SU-DHL-6 (cell line): Measurements from ENCODE around the gene CEP126.

ENCODE experiments used
- H2AFZ ChIP-seq: fragments of 200-600 bp; sonication (generic); 2 replicates; pipeline ENCODE4 v1.6.1; 2014; ENCODE audit warnings: low read depth, mild to moderate bottlenecking, moderate library complexity, mixed read lengths, antibody characterized with exemption, low read length; ENCODE audit not compliant: severe bottlenecking
- H3F3A ChIP-seq: fragments of 200-600 bp; shearing (Covaris generic); 2 replicates; pipeline ENCODE4 v1.6.0; 2016; ENCODE audit warnings: antibody characterized with exemption, mild to moderate bottlenecking; ENCODE audit not compliant: insufficient read depth
- H3K27ac ChIP-seq: fragments of 200-600 bp; sonication (generic); 2 replicates; pipeline ENCODE4 v1.5.1; 2016; ENCODE audit warnings: low read depth, mild to moderate bottlenecking, low read length, moderate library complexity, mixed read lengths
- H3K27me3 ChIP-seq: fragments of 200-600 bp; sonication (generic), shearing (Covaris generic); 2 replicates; pipeline ENCODE4 v1.6.0; 2014; ENCODE audit warnings: mild to moderate bottlenecking, low read length
- H3K36me3 ChIP-seq: fragments of 200-600 bp; sonication (generic); 2 replicates; pipeline ENCODE4 v1.6.1; 2014; ENCODE audit warnings: mild to moderate bottlenecking, low read length, mixed read lengths
- H3K4me2 ChIP-seq: fragments of 300-600, 200-600 bp; shearing (Covaris generic), sonication (generic); 2 replicates; pipeline ENCODE4 v1.6.0; 2014; ENCODE audit warnings: low read length, low read depth, mild to moderate bottlenecking; ENCODE audit not compliant: poor library complexity, severe bottlenecking
- H3K4me3 ChIP-seq: fragments of 200-600 bp; sonication (generic); 2 replicates; pipeline ENCODE4 v1.5.1; 2014; ENCODE audit warnings: antibody characterized with exemption, low read length, mild to moderate bottlenecking, mixed read lengths; ENCODE audit not compliant: insufficient read depth, poor library complexity, severe bottlenecking
- H3K79me2 ChIP-seq: fragments of 200-600 bp; sonication (generic); 2 replicates; pipeline ENCODE4 v1.6.1; 2014; ENCODE audit warnings: mild to moderate bottlenecking, low read length, moderate library complexity; ENCODE audit not compliant: insufficient read depth
- H3K9ac ChIP-seq: fragments of 200-600 bp; sonication (generic); 2 replicates; pipeline ENCODE4 v1.7.0; 2014; ENCODE audit warnings: mild to moderate bottlenecking, low read length
- H3K9me2 ChIP-seq: fragments of 200-600 bp; sonication (generic); replicated peaks from 2 replicates; pipeline ENCODE4 v1.6.1; 2014; ENCODE audit warnings: low read length; ENCODE audit not compliant: insufficient read depth
- H3K9me3 ChIP-seq: fragments of 200-600 bp; sonication (generic); 2 replicates; pipeline ENCODE4 v1.6.1; 2014; ENCODE audit warnings: low read length, mixed read lengths; ENCODE audit not compliant: insufficient read depth
- H4K20me1 ChIP-seq: fragments of 200-600 bp; sonication (generic); 2 replicates; pipeline ENCODE4 v1.6.1; 2014; ENCODE audit warnings: low read depth, mild to moderate bottlenecking, antibody characterized with exemption, low read length, moderate library complexity, mixed read lengths
- EZH2phosphoT487 ChIP-seq: fragments of 200-600 bp; sonication (generic), shearing (Covaris generic); conservative IDR thresholded peaks from 2 replicates; pipeline ENCODE4 v1.6.1; 2018; ENCODE audit warnings: mild to moderate bottlenecking, antibody characterized with exemption, low read length, moderate library complexity, mixed read lengths
- TF ChIP-seq, protein P1 (sequence below): fragments of 200-600 bp; sonication (generic); IDR thresholded peaks from one replicate; pipeline ENCODE4 v1.5.1; 2017; ENCODE audit warnings: antibody characterized with exemption, mild to moderate bottlenecking, low read length, moderate library complexity; ENCODE audit not compliant: insufficient read depth, poor library complexity, severe bottlenecking

CEP126 gene, protein sequence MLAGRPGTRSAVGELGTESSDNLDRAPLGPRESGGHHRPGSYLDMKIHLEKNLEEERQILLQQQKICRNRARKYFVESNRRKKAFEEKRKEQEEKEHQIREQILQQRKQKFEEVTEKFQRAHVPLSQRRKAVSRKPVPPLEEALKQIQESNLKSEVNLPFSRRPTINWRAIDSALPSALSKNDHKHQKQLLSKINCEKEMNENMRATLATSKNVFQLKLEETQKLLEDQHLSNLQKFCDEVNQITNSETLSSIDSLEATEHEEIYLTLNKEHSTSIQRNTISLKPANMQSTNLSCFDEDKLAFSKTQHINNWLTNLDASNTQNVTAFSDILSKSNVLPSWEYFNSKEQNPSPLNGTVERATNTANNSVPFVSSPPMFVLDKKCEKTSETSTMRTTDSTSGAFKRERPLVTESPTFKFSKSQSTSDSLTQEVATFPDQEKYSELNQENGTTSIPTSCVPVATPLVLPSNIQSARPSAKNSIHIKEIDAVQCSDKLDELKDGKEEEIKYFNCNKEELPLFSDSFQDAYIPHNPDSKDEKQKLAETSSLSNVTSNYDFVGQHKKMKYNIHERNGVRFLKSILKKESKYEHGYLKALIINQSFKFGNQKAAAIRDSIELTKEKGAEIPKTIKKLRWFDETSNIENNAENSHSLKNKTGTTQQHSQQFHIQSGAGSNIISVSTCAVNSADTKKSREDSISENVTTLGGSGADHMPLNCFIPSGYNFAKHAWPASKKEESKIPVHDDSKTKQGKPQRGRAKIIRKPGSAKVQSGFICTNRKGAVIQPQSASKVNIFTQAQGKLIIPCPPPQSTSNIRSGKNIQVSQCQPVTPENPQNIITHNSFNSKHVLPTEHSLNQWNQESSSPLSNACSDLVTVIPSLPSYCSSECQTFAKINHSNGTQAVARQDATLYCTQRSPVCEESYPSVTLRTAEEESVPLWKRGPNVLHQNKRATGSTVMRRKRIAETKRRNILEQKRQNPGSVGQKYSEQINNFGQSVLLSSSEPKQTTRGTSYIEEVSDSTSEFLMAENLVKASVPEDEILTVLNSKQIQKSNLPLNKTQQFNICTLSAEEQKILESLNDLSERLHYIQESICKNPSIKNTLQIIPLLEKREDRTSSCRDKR

DNA sequence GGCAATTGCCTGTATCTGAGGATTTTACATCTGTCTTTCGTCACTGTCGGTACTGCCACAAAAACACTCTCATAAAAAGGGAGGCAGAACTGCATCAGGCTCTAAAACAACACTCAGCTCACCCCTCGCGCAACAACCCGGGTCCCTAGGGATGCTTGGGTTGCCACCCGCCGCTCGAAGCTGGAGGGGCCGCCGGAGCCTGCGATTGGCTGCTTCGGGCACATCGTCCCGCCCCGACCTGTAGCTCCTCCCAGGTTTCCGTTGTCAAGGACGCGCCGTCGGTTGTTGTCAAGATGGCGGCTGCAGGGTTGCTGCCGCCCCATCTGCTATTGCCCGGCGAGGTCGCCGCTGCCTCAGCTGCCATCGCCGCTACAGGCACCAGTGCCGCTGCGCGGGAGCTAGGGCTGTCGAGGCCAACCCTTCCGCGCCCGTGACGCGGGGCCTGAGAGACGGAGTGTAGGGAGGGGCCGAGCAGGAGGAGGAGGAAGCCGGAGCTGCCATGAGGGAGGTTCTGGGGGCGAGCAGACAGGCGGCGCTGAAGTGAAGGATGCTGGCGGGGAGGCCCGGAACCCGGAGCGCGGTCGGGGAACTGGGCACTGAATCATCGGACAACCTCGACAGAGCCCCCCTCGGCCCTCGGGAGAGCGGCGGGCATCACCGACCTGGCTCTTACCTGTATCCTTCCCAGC is at the start of gene CEP126:
Gene CEP126, plus strand, starts transcription at position 273 of the 689 bp plus-strand sequence. Its CDS starts 275 bp downstream, at position 548.
- Histone ChIP-seq H3K9me3 (no peaks in the 10 kb centered on the region), H2AFZ (peak within 1 kb of the TSS; percentile 57), H3F3A (peaks cover 5% of the 10 kb centered on the region; the same call in 1 of the 2 replicates), H3K27me3 (no peaks in the 10 kb centered on the region), H3K4me2 (peak within 1 kb of the TSS; percentile 50), H3K27ac (no peak within 1 kb of the TSS), H3K4me3 (peak within 1 kb of the TSS; percentile 53), H3K36me3 (no peaks in the 10 kb centered on the region), H3K79me2 (no peaks in the 10 kb centered on the region), H4K20me1 (no peaks in the 10 kb centered on the region), H3K9ac (peak within 1 kb of the TSS; percentile 32), H3K9me2 (no peaks in the 10 kb centered on the region)
- TF ChIP-seq, protein P1, sequence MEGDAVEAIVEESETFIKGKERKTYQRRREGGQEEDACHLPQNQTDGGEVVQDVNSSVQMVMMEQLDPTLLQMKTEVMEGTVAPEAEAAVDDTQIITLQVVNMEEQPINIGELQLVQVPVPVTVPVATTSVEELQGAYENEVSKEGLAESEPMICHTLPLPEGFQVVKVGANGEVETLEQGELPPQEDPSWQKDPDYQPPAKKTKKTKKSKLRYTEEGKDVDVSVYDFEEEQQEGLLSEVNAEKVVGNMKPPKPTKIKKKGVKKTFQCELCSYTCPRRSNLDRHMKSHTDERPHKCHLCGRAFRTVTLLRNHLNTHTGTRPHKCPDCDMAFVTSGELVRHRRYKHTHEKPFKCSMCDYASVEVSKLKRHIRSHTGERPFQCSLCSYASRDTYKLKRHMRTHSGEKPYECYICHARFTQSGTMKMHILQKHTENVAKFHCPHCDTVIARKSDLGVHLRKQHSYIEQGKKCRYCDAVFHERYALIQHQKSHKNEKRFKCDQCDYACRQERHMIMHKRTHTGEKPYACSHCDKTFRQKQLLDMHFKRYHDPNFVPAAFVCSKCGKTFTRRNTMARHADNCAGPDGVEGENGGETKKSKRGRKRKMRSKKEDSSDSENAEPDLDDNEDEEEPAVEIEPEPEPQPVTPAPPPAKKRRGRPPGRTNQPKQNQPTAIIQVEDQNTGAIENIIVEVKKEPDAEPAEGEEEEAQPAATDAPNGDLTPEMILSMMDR, result no peak
- TF ChIP-seq EZH2phosphoT487, result no peak

DNA sequence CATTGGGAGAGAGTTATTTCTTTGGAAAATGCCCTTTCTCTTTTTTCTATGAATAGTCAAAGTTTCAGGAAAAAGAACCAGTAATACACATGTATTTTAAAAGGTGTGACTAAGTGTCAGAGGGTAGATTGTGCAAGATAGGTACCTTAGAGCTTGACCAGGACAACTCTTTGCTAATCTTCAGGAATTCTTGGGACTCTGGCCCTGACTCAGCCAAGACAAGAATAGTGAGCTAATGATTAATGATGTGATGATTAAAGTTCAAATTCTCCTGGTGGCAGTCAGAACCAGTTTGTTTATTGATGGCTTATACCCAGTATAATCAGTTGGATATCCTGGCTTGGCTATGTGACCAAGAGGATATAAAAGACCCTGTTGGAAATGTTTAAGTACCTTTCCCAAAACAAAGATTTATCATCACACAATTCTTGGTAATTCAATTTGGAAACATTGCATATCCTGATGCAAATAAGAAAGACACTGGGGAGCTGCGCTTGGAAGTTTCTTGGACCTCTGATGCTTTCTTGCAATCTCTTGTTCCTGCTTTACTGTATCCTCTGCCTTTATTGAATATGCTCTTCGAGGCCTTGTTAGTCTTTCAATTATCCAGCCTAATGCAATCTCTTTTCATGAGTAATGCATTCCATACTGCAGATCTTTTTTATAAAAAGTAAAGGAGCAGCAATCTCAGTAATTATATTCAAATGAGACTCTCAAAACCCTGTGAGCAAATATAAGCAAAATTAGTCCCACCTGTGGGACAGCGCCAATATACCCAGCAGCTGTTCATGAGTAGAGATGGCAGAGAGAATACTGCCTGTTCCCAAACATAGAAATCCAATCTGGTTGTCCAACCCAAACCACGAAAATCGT is 48.0 kb upstream of the CEP126 start:
- Histone ChIP-seq H3K79me2 (no peaks in the 10 kb centered on the region), H3K27ac (no peak overlapping the region), H3K4me2 (no peak overlapping the region), H4K20me1 (no peaks in the 10 kb centered on the region), H3F3A (no peaks in the 10 kb centered on the region), H3K4me3 (no peak overlapping the region), H3K27me3 (no peaks in the 10 kb centered on the region), H2AFZ (no peak overlapping the region), H3K36me3 (no peaks in the 10 kb centered on the region), H3K9ac (no peak overlapping the region), H3K9me3 (no peaks in the 10 kb centered on the region), H3K9me2 (no peaks in the 10 kb centered on the region)
- no peak for TF ChIP-seq EZH2phosphoT487
- TF ChIP-seq, protein P1, result no peak

DNA sequence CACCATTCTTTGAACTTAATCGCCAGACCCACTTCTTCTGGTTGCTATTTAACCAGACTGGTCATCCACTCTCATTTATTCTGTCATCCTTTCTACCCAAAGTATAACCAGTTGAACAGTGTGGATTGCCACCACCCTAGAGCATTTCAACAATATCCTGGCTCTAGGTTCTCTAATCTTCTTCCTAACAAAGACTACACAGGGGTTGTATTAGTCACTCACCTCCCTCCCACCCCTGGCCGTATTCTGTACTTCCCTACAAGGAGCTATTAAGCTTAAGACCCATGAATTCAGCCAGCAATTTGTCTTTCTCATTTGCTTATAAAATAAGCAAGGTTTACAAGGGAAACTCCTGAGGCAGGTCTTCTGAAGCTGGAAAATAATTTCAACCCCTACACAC is 46.9 kb upstream of the CEP126 start:
- no peak overlapping the region for H3K27ac ChIP-seq
- H3K4me3 ChIP-seq, result no peak overlapping the region
- no peaks in the 10 kb centered on the region for H3K27me3 ChIP-seq
- H3K79me2 ChIP-seq, result no peaks in the 10 kb centered on the region
- no peaks in the 10 kb centered on the region for H3F3A ChIP-seq
- H3K36me3 ChIP-seq, result no peaks in the 10 kb centered on the region
- H4K20me1 ChIP-seq, result no peaks in the 10 kb centered on the region
- H3K9ac ChIP-seq, result no peak overlapping the region
- H3K9me3 ChIP-seq, result no peaks in the 10 kb centered on the region
- no peak overlapping the region for H2AFZ ChIP-seq
- no peak for TF ChIP-seq EZH2phosphoT487
- H3K9me2 ChIP-seq, result no peaks in the 10 kb centered on the region
- H3K4me2 ChIP-seq, result no peak overlapping the region
